Stomach (tissue), 4 donors: ENCODE data around the gene CARD19.

Source experiments
- POLR2A ChIP-seq, 4 donors: fragments of 450-650 bp; IDR thresholded peaks; one replicate each; pipeline ENCODE4 v1.6.1; 2016; ENCODE audit warnings: antibody characterized with exemption in 4 of 4, control low read depth in 2 of 4, mild to moderate bottlenecking in 1 of 4, moderate library complexity in 1 of 4
- POLR2AphosphoS5 ChIP-seq, 3 donors: sonication (generic); formaldehyde crosslinking; IDR thresholded peaks; one replicate each; pipeline ENCODE4 v1.6.1; 2016; ENCODE audit warnings: antibody characterized with exemption in 3 of 3
- TF ChIP-seq, protein P1 (sequence below), 7 experiments: fragments of 450-650 bp in 4 of 7; fragments of 200-600 bp in 3 of 7; sonication (generic) in 3 of 7; IDR thresholded peaks; one replicate each; pipeline ENCODE4 v1.5.1; 2016 to 2019; ENCODE audit warnings: antibody characterized with exemption in 7 of 7, control low read depth in 2 of 7, mild to moderate bottlenecking in 1 of 7

DNA sequence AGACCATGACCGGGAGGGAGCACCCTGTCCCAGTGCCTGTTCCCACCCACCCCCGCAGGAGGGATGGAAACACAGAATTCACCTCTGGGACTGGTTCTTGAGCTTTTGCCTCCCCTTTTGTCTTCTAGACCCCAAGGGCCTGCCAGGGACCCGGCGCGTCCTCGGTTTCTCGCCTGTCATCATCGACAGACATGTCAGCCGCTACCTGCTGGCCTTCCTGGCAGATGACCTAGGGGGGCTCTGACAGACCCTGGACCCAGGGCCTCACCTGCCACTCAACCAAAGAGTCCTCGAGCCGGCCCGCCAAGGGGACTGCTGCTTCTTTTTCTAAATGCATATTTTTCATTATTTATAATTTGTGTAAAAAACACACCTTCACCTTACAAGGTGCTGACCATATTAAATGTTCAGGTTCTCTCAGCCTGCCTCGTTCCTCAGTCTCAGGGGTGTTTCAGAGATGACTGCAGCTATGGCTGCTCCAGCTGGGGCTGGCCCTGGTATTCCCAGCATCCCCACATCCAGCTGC, 16.9 kb downstream of the CARD19 start:
- TF ChIP-seq, protein P1, sequence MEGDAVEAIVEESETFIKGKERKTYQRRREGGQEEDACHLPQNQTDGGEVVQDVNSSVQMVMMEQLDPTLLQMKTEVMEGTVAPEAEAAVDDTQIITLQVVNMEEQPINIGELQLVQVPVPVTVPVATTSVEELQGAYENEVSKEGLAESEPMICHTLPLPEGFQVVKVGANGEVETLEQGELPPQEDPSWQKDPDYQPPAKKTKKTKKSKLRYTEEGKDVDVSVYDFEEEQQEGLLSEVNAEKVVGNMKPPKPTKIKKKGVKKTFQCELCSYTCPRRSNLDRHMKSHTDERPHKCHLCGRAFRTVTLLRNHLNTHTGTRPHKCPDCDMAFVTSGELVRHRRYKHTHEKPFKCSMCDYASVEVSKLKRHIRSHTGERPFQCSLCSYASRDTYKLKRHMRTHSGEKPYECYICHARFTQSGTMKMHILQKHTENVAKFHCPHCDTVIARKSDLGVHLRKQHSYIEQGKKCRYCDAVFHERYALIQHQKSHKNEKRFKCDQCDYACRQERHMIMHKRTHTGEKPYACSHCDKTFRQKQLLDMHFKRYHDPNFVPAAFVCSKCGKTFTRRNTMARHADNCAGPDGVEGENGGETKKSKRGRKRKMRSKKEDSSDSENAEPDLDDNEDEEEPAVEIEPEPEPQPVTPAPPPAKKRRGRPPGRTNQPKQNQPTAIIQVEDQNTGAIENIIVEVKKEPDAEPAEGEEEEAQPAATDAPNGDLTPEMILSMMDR (IDR thresholded peaks at IDR 0.05): no peak
- TF ChIP-seq POLR2A (IDR thresholded peaks at IDR 0.05) (no peak), POLR2AphosphoS5 (IDR thresholded peaks at IDR 0.05) (no peak)
